Trophoblast cell (in vitro differentiated cells and primary cell): Measurements from ENCODE around the gene SLC22A16.

Experiments used
- DNase-seq, 2 donors: peaks; one replicate each; pipeline ENCODE4 v3.0.0-alpha.2; 2016
- H2AFZ ChIP-seq: 2 replicates; pipeline ENCODE4 v1.6.1; 2013; ENCODE audit warnings: low read length, moderate library complexity, mild to moderate bottlenecking; ENCODE audit not compliant: insufficient read depth, poor library complexity
- H2AK5ac ChIP-seq: 2 replicates; pipeline ENCODE4 v1.6.1; 2013; ENCODE audit warnings: mild to moderate bottlenecking, low read length
- H2BK120ac ChIP-seq: 2 replicates; pipeline ENCODE4 v1.6.1; 2013; ENCODE audit warnings: low read length, mild to moderate bottlenecking, moderate library complexity; ENCODE audit not compliant: insufficient read depth, poor library complexity
- H2BK12ac ChIP-seq: 2 replicates; pipeline ENCODE4 v1.6.1; 2013; ENCODE audit warnings: mild to moderate bottlenecking, low read length, moderate library complexity
- H2BK5ac ChIP-seq: 2 replicates; pipeline ENCODE4 v1.6.1; 2013; ENCODE audit warnings: low read length, low read depth, moderate library complexity, mild to moderate bottlenecking; ENCODE audit not compliant: poor library complexity
- H3K14ac ChIP-seq: 2 replicates; pipeline ENCODE4 v1.6.1; 2013; ENCODE audit warnings: mild to moderate bottlenecking, low read length
- H3K18ac ChIP-seq: 2 replicates; pipeline ENCODE4 v1.6.1; 2013; ENCODE audit warnings: mild to moderate bottlenecking, low read length
- H3K23ac ChIP-seq: 2 replicates; pipeline ENCODE4 v1.6.1; 2013; ENCODE audit warnings: low read length
- H3K27ac ChIP-seq: 2 replicates; pipeline ENCODE4 v1.5.1; 2013; ENCODE audit warnings: low read depth, mild to moderate bottlenecking, inconsistent platforms, low read length, moderate library complexity
- H3K27me3 ChIP-seq: 2 replicates; pipeline ENCODE4 v1.6.1; 2013; ENCODE audit warnings: inconsistent platforms, mild to moderate bottlenecking, low read length, moderate library complexity; ENCODE audit not compliant: insufficient read depth
- H3K36me3 ChIP-seq, 2 experiments: 1 replicate in 1 of 2; 2 replicates in 1 of 2; pipeline ENCODE4 v1.6.1; 2013; ENCODE audit warnings: low read length in 2 of 2, mild to moderate bottlenecking in 2 of 2, moderate library complexity in 1 of 2; ENCODE audit not compliant: insufficient read depth in 2 of 2, control insufficient read depth in 1 of 2
- H3K4ac ChIP-seq: 2 replicates; pipeline ENCODE4 v1.6.1; 2013; ENCODE audit warnings: low read depth, mild to moderate bottlenecking, low read length, moderate library complexity
- H3K4me1 ChIP-seq, 2 experiments: 1 replicate in 1 of 2; 2 replicates in 1 of 2; pipeline ENCODE4 v1.6.1; 2013; ENCODE audit warnings: low read length in 2 of 2, mild to moderate bottlenecking in 2 of 2, moderate library complexity in 1 of 2; ENCODE audit not compliant: insufficient read depth in 2 of 2, control insufficient read depth in 1 of 2
- H3K4me2 ChIP-seq: 2 replicates; pipeline ENCODE4 v1.6.1; 2013; ENCODE audit warnings: inconsistent platforms, mild to moderate bottlenecking, low read length, moderate library complexity
- H3K4me3 ChIP-seq: 2 replicates; pipeline ENCODE4 v1.5.1; 2013; ENCODE audit warnings: mild to moderate bottlenecking, low read depth, low read length, inconsistent platforms
- H3K79me1 ChIP-seq: one replicate; pipeline ENCODE4 v1.6.1; 2013; ENCODE audit warnings: low read length
- H3K79me2 ChIP-seq: 2 replicates; pipeline ENCODE4 v1.6.1; 2013; ENCODE audit warnings: low read length, mild to moderate bottlenecking; ENCODE audit not compliant: control insufficient read depth, insufficient read depth, poor library complexity
- H3K9ac ChIP-seq: 2 replicates; pipeline ENCODE4 v1.6.1; 2013; ENCODE audit warnings: mild to moderate bottlenecking, low read length
- H3K9me3 ChIP-seq: 2 replicates; pipeline ENCODE4 v1.6.1; 2013; ENCODE audit warnings: low read depth, mild to moderate bottlenecking, control low read depth, inconsistent platforms, low read length; ENCODE audit not compliant: insufficient read depth
- H4K12ac ChIP-seq: 2 replicates; pipeline ENCODE4 v1.6.1; 2013; ENCODE audit warnings: low read depth, mild to moderate bottlenecking, low read length, moderate library complexity
- H4K8ac ChIP-seq: 2 replicates; pipeline ENCODE4 v1.6.1; 2013; ENCODE audit warnings: low read depth, mild to moderate bottlenecking, low read length, moderate library complexity
- H4K91ac ChIP-seq: one replicate; pipeline ENCODE4 v1.6.1; 2013; ENCODE audit warnings: low read depth, mild to moderate bottlenecking, low read length, moderate library complexity
- WGBS: extraction: QIAGEN DNeasy Blood & Tissue Kit; methylation state at CpG from one replicate; pipeline ENCODE4 v1.1.7; 2013; ENCODE audit warnings: missing lambda C conversion rate; ENCODE audit not compliant: insufficient read length, insufficient coverage; ENCODE audit errors: extremely low coverage; 5-methylcytosine and 5-hydroxymethylcytosine counted together

Gene SLC22A16

GRCh38 chr6:110408901-110409300 is 67.5 kb downstream of the SLC22A16 start:
- Histone ChIP-seq H2AFZ (no peak overlapping the region), H2BK120ac (no peak overlapping the region), H2AK5ac (no peak overlapping the region), H4K12ac (no peak overlapping the region), H2BK5ac (no peak overlapping the region), H3K18ac (no peak overlapping the region), H3K4me3 (no peak overlapping the region), H3K9ac (no peak overlapping the region), H3K4ac (no peak overlapping the region), H3K27ac (no peak overlapping the region), H3K4me2 (no peak overlapping the region), H3K79me1 (no peaks in the 10 kb centered on the region), H3K4me1 (no peaks in the 10 kb centered on the region), H2BK12ac (no peak overlapping the region), H3K14ac (no peak overlapping the region), H4K91ac (no peak overlapping the region), H3K27me3 (no peaks in the 10 kb centered on the region), H3K9me3 (no peaks in the 10 kb centered on the region), H3K23ac (no peak overlapping the region), H3K36me3 (no peaks in the 10 kb centered on the region), H4K8ac (no peak overlapping the region), H3K79me2 (no peaks in the 10 kb centered on the region)
- DNase-seq, result no peak
- no CpG with 5 or more reads among the region's 6 CpGs for WGBS

DNA sequence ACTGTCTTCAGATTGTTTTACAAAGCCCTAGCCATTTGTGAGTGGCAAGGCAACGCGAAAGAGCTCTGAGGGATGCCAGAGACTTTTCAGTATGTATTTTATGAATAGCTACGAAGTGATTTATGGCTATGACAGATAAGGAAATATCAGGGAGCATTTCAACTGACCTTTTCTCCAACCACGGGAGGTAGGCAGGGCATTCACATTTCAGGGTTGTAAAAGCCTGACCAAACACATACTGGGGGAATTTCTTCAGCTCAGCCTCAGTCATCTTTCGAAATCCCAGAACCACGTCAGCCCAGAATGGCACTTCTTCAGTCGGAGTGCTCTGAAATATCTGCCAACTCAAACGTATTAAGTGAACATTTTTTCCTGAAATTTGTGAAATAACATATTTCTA is 71.8 kb downstream of the SLC22A16 start:
- Histone ChIP-seq H4K8ac (no peak overlapping the region), H3K36me3 (no peaks in the 10 kb centered on the region), H3K4me1 (no peaks in the 10 kb centered on the region), H3K9ac (no peak overlapping the region), H3K14ac (no peak overlapping the region), H3K4ac (no peak overlapping the region), H2AFZ (no peak overlapping the region), H2BK120ac (no peak overlapping the region), H3K27me3 (no peaks in the 10 kb centered on the region), H3K79me1 (no peaks in the 10 kb centered on the region), H2BK12ac (no peak overlapping the region), H2BK5ac (no peak overlapping the region), H4K12ac (no peak overlapping the region), H3K18ac (no peak overlapping the region), H3K9me3 (no peaks in the 10 kb centered on the region), H3K4me2 (no peak overlapping the region), H3K27ac (no peak overlapping the region), H3K79me2 (no peaks in the 10 kb centered on the region), H3K4me3 (no peak overlapping the region), H4K91ac (no peak overlapping the region), H3K23ac (no peak overlapping the region), H2AK5ac (no peak overlapping the region)
- no peak for DNase-seq
- no CpG with 5 or more reads among the region's 8 CpGs for WGBS

DNA sequence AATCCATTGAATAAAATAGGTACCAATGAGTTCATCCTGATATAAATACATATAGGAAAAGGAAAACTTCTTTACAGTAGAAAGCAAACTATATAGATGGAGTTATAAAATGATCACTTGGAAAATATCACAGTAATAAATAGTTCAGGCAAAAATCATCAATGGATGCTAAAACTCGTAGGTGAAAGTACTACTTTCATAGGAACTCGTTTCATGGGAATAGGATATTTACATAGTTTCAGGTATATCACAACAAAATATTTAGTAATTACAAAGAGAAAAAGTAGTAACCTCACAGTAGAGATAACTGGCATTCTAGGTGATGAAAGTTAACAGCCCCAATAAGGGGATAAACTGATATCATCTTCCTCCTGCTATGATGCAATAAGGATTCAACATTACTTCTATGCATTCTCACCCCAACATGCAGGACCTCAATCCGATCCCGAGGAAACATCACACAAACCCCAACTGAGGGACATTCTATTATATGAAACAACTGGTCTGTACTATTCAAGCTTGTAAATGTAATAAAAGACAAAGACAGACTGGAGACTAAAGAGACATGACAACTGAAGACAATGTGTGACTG is 74.7 kb downstream of the SLC22A16 start:
- no peak overlapping the region for H4K12ac ChIP-seq

DNA sequence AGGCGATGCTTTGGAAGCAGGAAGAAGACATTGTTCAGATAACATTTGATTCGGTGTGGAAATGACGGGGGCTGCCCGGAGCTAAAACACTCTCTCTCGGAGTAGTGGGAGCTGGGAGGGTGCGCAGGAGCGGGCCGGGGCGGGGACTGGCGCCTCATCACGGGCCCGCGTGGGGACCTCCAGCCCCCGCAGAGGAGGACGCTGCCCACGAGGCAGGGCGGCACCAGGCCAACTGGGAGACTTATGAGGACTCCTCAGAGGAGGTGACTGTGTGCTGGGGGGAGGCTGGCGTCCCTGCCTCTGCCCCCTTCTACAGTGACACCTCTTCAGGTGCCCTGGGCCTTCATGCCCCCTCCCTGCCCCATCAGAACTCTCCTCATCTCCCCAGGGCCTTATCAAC is 76.2 kb downstream of the SLC22A16 start:
- no peak overlapping the region for H3K9ac ChIP-seq
- no CpG with 5 or more reads among the region's 18 CpGs for WGBS
- H2AFZ ChIP-seq, result no peak overlapping the region
- H3K9me3 ChIP-seq, result no peaks in the 10 kb centered on the region
- no peak overlapping the region for H4K12ac ChIP-seq
- no peak overlapping the region for H3K4ac ChIP-seq
- H3K18ac ChIP-seq, result no peak overlapping the region
- no peak overlapping the region for H3K27ac ChIP-seq
- DNase-seq, result no peak
- H3K4me3 ChIP-seq, result no peak overlapping the region
- no peak overlapping the region for H2AK5ac ChIP-seq
- no peak overlapping the region for H3K14ac ChIP-seq
- no peaks in the 10 kb centered on the region for H3K36me3 ChIP-seq
- no peaks in the 10 kb centered on the region for H3K27me3 ChIP-seq
- no peak overlapping the region for H4K91ac ChIP-seq
- H3K79me2 ChIP-seq, result no peaks in the 10 kb centered on the region
- no peak overlapping the region for H2BK12ac ChIP-seq
- H4K8ac ChIP-seq, result no peak overlapping the region
- H2BK5ac ChIP-seq, result no peak overlapping the region
- H3K23ac ChIP-seq, result no peak overlapping the region
- H3K4me1 ChIP-seq, result no peaks in the 10 kb centered on the region
- no peaks in the 10 kb centered on the region for H3K79me1 ChIP-seq
- no peak overlapping the region for H2BK120ac ChIP-seq
- H3K4me2 ChIP-seq, result no peak overlapping the region

More for the DNA sequence above, 74.7 kb downstream of the SLC22A16 start:
- H3K18ac ChIP-seq, result no peak overlapping the region
- H3K79me2 ChIP-seq, result no peaks in the 10 kb centered on the region
- H3K9me3 ChIP-seq, result no peaks in the 10 kb centered on the region
- no peak overlapping the region for H2BK12ac ChIP-seq
- H2AK5ac ChIP-seq, result no peak overlapping the region
- no peak overlapping the region for H3K9ac ChIP-seq
- no peak overlapping the region for H2BK5ac ChIP-seq
- no peak overlapping the region for H4K8ac ChIP-seq
- H3K4me2 ChIP-seq, result no peak overlapping the region
- no peak overlapping the region for H3K27ac ChIP-seq
- no peaks in the 10 kb centered on the region for H3K36me3 ChIP-seq
- no peak for DNase-seq
- no peak overlapping the region for H3K4ac ChIP-seq
- no peak overlapping the region for H3K23ac ChIP-seq
- H3K27me3 ChIP-seq, result no peaks in the 10 kb centered on the region
- H2AFZ ChIP-seq, result no peak overlapping the region
- no peak overlapping the region for H3K4me3 ChIP-seq
- no peaks in the 10 kb centered on the region for H3K79me1 ChIP-seq
- no peak overlapping the region for H4K91ac ChIP-seq
- WGBS, result no CpG with 5 or more reads among the region's 4 CpGs
- no peak overlapping the region for H2BK120ac ChIP-seq
- no peak overlapping the region for H3K14ac ChIP-seq
- no peaks in the 10 kb centered on the region for H3K4me1 ChIP-seq
